GM23338 (cell line): ENCODE results near the gene IBA57. TPM values are rescaled to one million over a fixed set of nuclear protein-coding genes. Genes with fewer than 3 reads are reported as not detected.
A peak's percentile ranks its signal among the peaks of the same experiment; 100 is the strongest.

Experiments used
- ATAC-seq: fragments of 200-7000 bp; cut with Tn5 transposase; 3 replicates; pipeline ENCODE4 v1.9.1; 2020
- DNase-seq: peaks from one replicate; pipeline ENCODE4 v3.0.0-alpha.2; 2015; ENCODE audit warnings: low spot score
- H2AFZ ChIP-seq: fragments of 200-600 bp; sonication (generic); 2 replicates; pipeline ENCODE4 v1.8.0; 2016; ENCODE audit warnings: antibody characterized with exemption, mild to moderate bottlenecking, moderate library complexity
- H3F3A ChIP-seq: fragments of 200-600 bp; sonication (generic); replicated peaks from 2 replicates; pipeline ENCODE4 v1.8.0; 2017; ENCODE audit warnings: antibody characterized with exemption, mixed run types, low read depth
- H3K27ac ChIP-seq: fragments of 200-600 bp; sonication (generic); 2 replicates; pipeline ENCODE4 v1.6.1; 2016; ENCODE audit warnings: low read depth
- H3K27me3 ChIP-seq: fragments of 200-600 bp; sonication (generic); 2 replicates; pipeline ENCODE4 v1.8.0; 2016; ENCODE audit warnings: mild to moderate bottlenecking, mixed run types, moderate library complexity; ENCODE audit not compliant: insufficient read depth
- H3K36me3 ChIP-seq: fragments of 200-600 bp; sonication (generic); 2 replicates; pipeline ENCODE4 v1.8.0; 2016; ENCODE audit warnings: mild to moderate bottlenecking; ENCODE audit not compliant: insufficient read depth
- H3K4me1 ChIP-seq: fragments of 200-600 bp; sonication (generic); 2 replicates; pipeline ENCODE4 v1.8.0; 2016; ENCODE audit warnings: mild to moderate bottlenecking, moderate library complexity; ENCODE audit not compliant: insufficient read depth
- H3K4me2 ChIP-seq: fragments of 200-600 bp; sonication (generic); 2 replicates; pipeline ENCODE4 v1.7.1; 2017; ENCODE audit warnings: mixed run types
- H3K4me3 ChIP-seq: fragments of 200-600 bp; sonication (generic); 2 replicates; pipeline ENCODE4 v1.6.1; 2016; ENCODE audit warnings: mixed run types
- H3K79me2 ChIP-seq: fragments of 200-600 bp; sonication (generic); replicated peaks from 2 replicates; pipeline ENCODE4 v1.8.0; 2017; ENCODE audit warnings: mild to moderate bottlenecking; ENCODE audit not compliant: insufficient read depth
- H3K9me2 ChIP-seq: fragments of 200-600 bp; sonication (generic); 2 replicates; pipeline ENCODE4 v1.8.0; 2017; ENCODE audit not compliant: insufficient read depth
- H4K20me1 ChIP-seq: fragments of 200-600 bp; sonication (generic); replicated peaks from 2 replicates; pipeline ENCODE4 v1.8.0; 2017; ENCODE audit warnings: mild to moderate bottlenecking; ENCODE audit not compliant: insufficient read depth
- H3K27ac Mint-ChIP-seq: 2 replicates; pipeline ENCODE4 v1.8.0; 2020; ENCODE audit warnings: inconsistent platforms, mild to moderate bottlenecking, moderate library complexity, mixed read lengths
- H3K27me3 Mint-ChIP-seq: 3 replicates; pipeline ENCODE4 v1.8.0; 2022; ENCODE audit warnings: low read depth, mild to moderate bottlenecking, moderate library complexity, mixed read lengths, inconsistent platforms; ENCODE audit not compliant: insufficient read depth, poor library complexity
- H3K36me3 Mint-ChIP-seq: 3 replicates; pipeline ENCODE4 v1.8.0; 2021; ENCODE audit warnings: low read depth, mild to moderate bottlenecking, inconsistent platforms, moderate library complexity, mixed read lengths
- H3K4me1 Mint-ChIP-seq: 3 replicates; pipeline ENCODE4 v1.8.0; 2020; ENCODE audit warnings: mild to moderate bottlenecking, inconsistent platforms, mixed read lengths
- H3K4me3 Mint-ChIP-seq: 3 replicates; pipeline ENCODE4 v1.8.0; 2021; ENCODE audit warnings: moderate library complexity, mild to moderate bottlenecking, inconsistent platforms, mixed read lengths
- H3K9me3 Mint-ChIP-seq: 3 replicates; pipeline ENCODE4 v1.8.0; 2020; ENCODE audit warnings: moderate library complexity, mild to moderate bottlenecking, inconsistent platforms, mixed read lengths
- CREB1 ChIP-seq: fragments of 250-450 bp; sonication (Bioruptor Pico); IDR thresholded peaks from 2 replicates; pipeline ENCODE4 v1.5.0; 2020; ENCODE audit warnings: low read depth, mild to moderate bottlenecking, moderate library complexity
- CTCF ChIP-seq, 2 experiments: fragments of 200-600 bp in 1 of 2; sonication (generic) in 1 of 2; conservative IDR thresholded peaks; 2 replicates each; pipeline versions ENCODE4 v1.5.1 to v1.6.1; 2016 to 2017; ENCODE audit warnings: antibody characterized with exemption in 2 of 2, low read depth in 2 of 2, mild to moderate bottlenecking in 2 of 2, moderate library complexity in 1 of 2
- EZH2 ChIP-seq: fragments of 200-600 bp; sonication (generic); IDR thresholded peaks from one replicate; pipeline ENCODE4 v1.8.0; 2017; ENCODE audit warnings: antibody characterized with exemption, mild to moderate bottlenecking, low read depth; ENCODE audit not compliant: unreplicated experiment
- EZH2phosphoT487 ChIP-seq: fragments of 200-600 bp; sonication (generic); IDR thresholded peaks from one replicate; pipeline ENCODE4 v1.8.1; 2018; ENCODE audit warnings: antibody characterized with exemption; ENCODE audit not compliant: unreplicated experiment
- JUNB ChIP-seq: IDR thresholded peaks from one replicate; pipeline ENCODE4 v1.6.1; 2016; ENCODE audit warnings: antibody characterized with exemption; ENCODE audit not compliant: unreplicated experiment
- POLR2AphosphoS5 ChIP-seq: IDR thresholded peaks from 2 replicates; pipeline ENCODE4 v1.6.1; 2016; ENCODE audit warnings: antibody characterized with exemption, low read depth
- STAT1 ChIP-seq: IDR thresholded peaks from one replicate; pipeline ENCODE4 v1.6.1; 2016; ENCODE audit warnings: antibody characterized with exemption; ENCODE audit not compliant: unreplicated experiment
- ZNF114 ChIP-seq: fragments of 250-450 bp; sonication (Bioruptor Pico); IDR thresholded peaks from 2 replicates; pipeline ENCODE4 v1.5.0; 2020; ENCODE audit warnings: mild to moderate bottlenecking, moderate library complexity
- ZNF331 ChIP-seq: fragments of 250-450 bp; sonication (Bioruptor Pico); IDR thresholded peaks from 2 replicates; pipeline ENCODE4 v1.5.0; 2020; ENCODE audit warnings: low read depth, mild to moderate bottlenecking, moderate library complexity
- polyA plus RNA-seq: library from polyadenylated mRNA; unstranded; fragments of >200 nt; fragmentation: Nextera tagmentation; extraction: Ambion mirVana; gene quantifications from 2 replicates; pipeline ENCODE4 v1.2.1, GENCODE V29; 2016
- total RNA-seq: library from RNA; depleted of rRNA; stranded (reverse); fragments of >200 nt; shearing (Covaris generic); gene quantifications from 2 replicates; pipeline ENCODE4 v1.2.3, GENCODE V29; 2014
- TF ChIP-seq, protein P1 (sequence below): fragments of 250-450 bp; sonication (Bioruptor Pico); IDR thresholded peaks from 2 replicates; pipeline ENCODE4 v1.5.0; 2020; ENCODE audit warnings: mild to moderate bottlenecking, moderate library complexity
- TF ChIP-seq, protein P2 (sequence below): IDR thresholded peaks from 2 replicates; pipeline ENCODE4 v1.6.1; 2016; ENCODE audit warnings: antibody characterized with exemption
- TF ChIP-seq, protein P3 (sequence below): IDR thresholded peaks from one replicate; pipeline ENCODE4 v1.6.1; 2018; ENCODE audit warnings: antibody characterized with exemption; ENCODE audit not compliant: unreplicated experiment

The IBA57 gene
- total and polyA plus RNA-seq, 2 experiments from 2014 or later: 1.1 to 10.3 TPM

- no peak for TF ChIP-seq JUNB
- TF ChIP-seq, protein P1, sequence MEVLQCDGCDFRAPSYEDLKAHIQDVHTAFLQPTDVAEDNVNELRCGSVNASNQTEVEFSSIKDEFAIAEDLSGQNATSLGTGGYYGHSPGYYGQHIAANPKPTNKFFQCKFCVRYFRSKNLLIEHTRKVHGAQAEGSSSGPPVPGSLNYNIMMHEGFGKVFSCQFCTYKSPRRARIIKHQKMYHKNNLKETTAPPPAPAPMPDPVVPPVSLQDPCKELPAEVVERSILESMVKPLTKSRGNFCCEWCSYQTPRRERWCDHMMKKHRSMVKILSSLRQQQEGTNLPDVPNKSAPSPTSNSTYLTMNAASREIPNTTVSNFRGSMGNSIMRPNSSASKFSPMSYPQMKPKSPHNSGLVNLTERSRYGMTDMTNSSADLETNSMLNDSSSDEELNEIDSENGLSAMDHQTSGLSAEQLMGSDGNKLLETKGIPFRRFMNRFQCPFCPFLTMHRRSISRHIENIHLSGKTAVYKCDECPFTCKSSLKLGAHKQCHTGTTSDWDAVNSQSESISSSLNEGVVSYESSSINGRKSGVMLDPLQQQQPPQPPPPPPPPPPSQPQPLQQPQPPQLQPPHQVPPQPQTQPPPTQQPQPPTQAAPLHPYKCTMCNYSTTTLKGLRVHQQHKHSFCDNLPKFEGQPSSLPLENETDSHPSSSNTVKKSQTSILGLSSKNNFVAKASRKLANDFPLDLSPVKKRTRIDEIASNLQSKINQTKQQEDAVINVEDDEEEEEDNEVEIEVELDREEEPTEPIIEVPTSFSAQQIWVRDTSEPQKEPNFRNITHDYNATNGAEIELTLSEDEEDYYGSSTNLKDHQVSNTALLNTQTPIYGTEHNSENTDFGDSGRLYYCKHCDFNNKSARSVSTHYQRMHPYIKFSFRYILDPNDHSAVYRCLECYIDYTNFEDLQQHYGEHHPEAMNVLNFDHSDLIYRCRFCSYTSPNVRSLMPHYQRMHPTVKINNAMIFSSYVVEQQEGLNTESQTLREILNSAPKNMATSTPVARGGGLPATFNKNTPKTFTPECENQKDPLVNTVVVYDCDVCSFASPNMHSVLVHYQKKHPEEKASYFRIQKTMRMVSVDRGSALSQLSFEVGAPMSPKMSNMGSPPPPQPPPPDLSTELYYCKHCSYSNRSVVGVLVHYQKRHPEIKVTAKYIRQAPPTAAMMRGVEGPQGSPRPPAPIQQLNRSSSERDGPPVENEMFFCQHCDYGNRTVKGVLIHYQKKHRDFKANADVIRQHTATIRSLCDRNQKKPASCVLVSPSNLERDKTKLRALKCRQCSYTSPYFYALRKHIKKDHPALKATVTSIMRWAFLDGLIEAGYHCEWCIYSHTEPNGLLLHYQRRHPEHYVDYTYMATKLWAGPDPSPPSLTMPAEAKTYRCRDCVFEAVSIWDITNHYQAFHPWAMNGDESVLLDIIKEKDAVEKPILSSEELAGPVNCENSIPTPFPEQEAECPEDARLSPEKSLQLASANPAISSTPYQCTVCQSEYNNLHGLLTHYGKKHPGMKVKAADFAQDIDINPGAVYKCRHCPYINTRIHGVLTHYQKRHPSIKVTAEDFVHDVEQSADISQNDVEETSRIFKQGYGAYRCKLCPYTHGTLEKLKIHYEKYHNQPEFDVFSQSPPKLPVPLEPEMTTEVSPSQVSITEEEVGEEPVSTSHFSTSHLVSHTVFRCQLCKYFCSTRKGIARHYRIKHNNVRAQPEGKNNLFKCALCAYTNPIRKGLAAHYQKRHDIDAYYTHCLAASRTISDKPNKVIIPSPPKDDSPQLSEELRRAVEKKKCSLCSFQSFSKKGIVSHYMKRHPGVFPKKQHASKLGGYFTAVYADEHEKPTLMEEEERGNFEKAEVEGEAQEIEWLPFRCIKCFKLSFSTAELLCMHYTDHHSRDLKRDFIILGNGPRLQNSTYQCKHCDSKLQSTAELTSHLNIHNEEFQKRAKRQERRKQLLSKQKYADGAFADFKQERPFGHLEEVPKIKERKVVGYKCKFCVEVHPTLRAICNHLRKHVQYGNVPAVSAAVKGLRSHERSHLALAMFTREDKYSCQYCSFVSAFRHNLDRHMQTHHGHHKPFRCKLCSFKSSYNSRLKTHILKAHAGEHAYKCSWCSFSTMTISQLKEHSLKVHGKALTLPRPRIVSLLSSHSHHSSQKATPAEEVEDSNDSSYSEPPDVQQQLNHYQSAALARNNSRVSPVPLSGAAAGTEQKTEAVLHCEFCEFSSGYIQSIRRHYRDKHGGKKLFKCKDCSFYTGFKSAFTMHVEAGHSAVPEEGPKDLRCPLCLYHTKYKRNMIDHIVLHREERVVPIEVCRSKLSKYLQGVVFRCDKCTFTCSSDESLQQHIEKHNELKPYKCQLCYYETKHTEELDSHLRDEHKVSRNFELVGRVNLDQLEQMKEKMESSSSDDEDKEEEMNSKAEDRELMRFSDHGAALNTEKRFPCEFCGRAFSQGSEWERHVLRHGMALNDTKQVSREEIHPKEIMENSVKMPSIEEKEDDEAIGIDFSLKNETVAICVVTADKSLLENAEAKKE (CRISPR knock-in tag): no peak
These were observed 16.6 kb upstream of the IBA57 start (continued) for GRCh38 chr1:228148935-228149405.

- Mint-ChIP-seq H3K9me3 (no peaks in the 10 kb centered on the region), H3K27ac (peak within 1 kb of the TSS; percentile 56; the same call in 1 of the 2 replicates)
- no peak for TF ChIP-seq STAT1
- no peak for TF ChIP-seq POLR2AphosphoS5
- TF ChIP-seq ZNF114 (CRISPR knock-in tag): no peak
- TF ChIP-seq, protein P2, sequence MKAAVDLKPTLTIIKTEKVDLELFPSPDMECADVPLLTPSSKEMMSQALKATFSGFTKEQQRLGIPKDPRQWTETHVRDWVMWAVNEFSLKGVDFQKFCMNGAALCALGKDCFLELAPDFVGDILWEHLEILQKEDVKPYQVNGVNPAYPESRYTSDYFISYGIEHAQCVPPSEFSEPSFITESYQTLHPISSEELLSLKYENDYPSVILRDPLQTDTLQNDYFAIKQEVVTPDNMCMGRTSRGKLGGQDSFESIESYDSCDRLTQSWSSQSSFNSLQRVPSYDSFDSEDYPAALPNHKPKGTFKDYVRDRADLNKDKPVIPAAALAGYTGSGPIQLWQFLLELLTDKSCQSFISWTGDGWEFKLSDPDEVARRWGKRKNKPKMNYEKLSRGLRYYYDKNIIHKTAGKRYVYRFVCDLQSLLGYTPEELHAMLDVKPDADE: no peak
- no peak for TF ChIP-seq EZH2
- no peak for TF ChIP-seq EZH2phosphoT487
- TF ChIP-seq CTCF (conservative IDR thresholded peaks at IDR 0.05; ENCODE audit: low read depth in 2 of 2): no peak
- no peak for TF ChIP-seq JUNB
- TF ChIP-seq, protein P3, sequence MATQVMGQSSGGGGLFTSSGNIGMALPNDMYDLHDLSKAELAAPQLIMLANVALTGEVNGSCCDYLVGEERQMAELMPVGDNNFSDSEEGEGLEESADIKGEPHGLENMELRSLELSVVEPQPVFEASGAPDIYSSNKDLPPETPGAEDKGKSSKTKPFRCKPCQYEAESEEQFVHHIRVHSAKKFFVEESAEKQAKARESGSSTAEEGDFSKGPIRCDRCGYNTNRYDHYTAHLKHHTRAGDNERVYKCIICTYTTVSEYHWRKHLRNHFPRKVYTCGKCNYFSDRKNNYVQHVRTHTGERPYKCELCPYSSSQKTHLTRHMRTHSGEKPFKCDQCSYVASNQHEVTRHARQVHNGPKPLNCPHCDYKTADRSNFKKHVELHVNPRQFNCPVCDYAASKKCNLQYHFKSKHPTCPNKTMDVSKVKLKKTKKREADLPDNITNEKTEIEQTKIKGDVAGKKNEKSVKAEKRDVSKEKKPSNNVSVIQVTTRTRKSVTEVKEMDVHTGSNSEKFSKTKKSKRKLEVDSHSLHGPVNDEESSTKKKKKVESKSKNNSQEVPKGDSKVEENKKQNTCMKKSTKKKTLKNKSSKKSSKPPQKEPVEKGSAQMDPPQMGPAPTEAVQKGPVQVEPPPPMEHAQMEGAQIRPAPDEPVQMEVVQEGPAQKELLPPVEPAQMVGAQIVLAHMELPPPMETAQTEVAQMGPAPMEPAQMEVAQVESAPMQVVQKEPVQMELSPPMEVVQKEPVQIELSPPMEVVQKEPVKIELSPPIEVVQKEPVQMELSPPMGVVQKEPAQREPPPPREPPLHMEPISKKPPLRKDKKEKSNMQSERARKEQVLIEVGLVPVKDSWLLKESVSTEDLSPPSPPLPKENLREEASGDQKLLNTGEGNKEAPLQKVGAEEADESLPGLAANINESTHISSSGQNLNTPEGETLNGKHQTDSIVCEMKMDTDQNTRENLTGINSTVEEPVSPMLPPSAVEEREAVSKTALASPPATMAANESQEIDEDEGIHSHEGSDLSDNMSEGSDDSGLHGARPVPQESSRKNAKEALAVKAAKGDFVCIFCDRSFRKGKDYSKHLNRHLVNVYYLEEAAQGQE: no peak
- TF ChIP-seq CREB1 (CRISPR knock-in tag): no peak
- TF ChIP-seq ZNF331: no peak
These were observed 16.0 kb upstream of the IBA57 start, which contains the start of gene GJC2 for GRCh38 chr1:228149406-228150119. Gene GJC2, plus strand, starts transcription at chr1:228149930. Its CDS starts 7,829 bp downstream, at chr1:228157759.

More at GRCh38 chr1:228149406-228150119, 16.0 kb upstream of the IBA57 start, which contains the start of gene GJC2:
- peaks cover 3% of the 10 kb centered on the region; the same call in 2 of the 3 replicates for H3K4me1 Mint-ChIP-seq
- Histone ChIP-seq H2AFZ (no peak within 1 kb of the TSS), H3K79me2 (no peaks in the 10 kb centered on the region), H3K4me3 (no peak within 1 kb of the TSS), H3F3A (no peaks in the 10 kb centered on the region), H3K4me1 (no peaks in the 10 kb centered on the region), H3K27ac (no peak within 1 kb of the TSS), H3K36me3 (no peaks in the 10 kb centered on the region), H3K9me2 (no peaks in the 10 kb centered on the region), H4K20me1 (no peaks in the 10 kb centered on the region), H3K27me3 (no peaks in the 10 kb centered on the region), H3K4me2 (peak within 1 kb of the TSS; percentile 62; the same call in 1 of the 2 replicates)
- ATAC-seq: peak; percentile 74
- DNase-seq: peak; percentile 41
- H3K4me3 Mint-ChIP-seq: no peak within 1 kb of the TSS
- no peaks in the 10 kb centered on the region; the same call in 2 of the 3 replicates for H3K36me3 Mint-ChIP-seq
- H3K27me3 Mint-ChIP-seq: peaks cover 11% of the 10 kb centered on the region
